GM21528 (cell line): ENCODE measurements around the gene PCNT.
"Not testable (repeated sequence)": the region's sequence is repeated elsewhere in the genome, so short reads cannot be mapped to it uniquely, and the experiment has no call there.

ENCODE experiments used
- ATAC-seq: cut with Tn5 transposase; IDR thresholded peaks from one replicate; pipeline ENCODE4 v1.9.1; 2021; ENCODE audit warnings: mild to moderate bottlenecking, moderate library complexity; ENCODE audit not compliant: unreplicated experiment, low FRiP score

PCNT gene

DNA sequence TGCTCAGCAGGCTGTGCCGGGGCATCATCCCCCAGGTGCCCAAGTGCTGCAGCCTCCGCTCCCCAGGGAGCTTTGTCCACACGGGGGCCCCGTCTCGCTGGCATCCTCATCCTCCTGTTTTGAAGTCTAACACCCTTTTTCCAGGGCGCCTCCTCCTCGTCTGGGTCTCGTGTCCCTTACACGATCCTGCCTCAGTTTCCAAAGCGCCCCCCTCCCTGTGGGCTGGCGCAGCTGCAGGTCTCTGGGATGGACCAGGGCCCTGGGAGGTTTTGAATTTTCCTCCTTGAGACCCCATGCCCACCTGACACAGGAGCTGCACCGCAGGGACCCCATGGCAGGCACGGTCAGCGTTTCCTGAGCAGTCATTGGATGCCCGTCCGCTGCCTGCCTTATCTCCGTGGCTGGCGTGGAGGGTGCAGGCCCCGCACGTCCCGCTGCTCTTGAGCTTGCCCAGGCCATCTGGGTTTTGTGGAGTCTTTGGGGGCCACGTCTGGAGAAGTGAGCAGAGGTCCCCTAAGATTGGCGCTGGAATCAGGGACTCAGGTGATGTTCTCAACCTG lies 97.3 kb downstream of the PCNT start:
- ATAC-seq = no peak

DNA sequence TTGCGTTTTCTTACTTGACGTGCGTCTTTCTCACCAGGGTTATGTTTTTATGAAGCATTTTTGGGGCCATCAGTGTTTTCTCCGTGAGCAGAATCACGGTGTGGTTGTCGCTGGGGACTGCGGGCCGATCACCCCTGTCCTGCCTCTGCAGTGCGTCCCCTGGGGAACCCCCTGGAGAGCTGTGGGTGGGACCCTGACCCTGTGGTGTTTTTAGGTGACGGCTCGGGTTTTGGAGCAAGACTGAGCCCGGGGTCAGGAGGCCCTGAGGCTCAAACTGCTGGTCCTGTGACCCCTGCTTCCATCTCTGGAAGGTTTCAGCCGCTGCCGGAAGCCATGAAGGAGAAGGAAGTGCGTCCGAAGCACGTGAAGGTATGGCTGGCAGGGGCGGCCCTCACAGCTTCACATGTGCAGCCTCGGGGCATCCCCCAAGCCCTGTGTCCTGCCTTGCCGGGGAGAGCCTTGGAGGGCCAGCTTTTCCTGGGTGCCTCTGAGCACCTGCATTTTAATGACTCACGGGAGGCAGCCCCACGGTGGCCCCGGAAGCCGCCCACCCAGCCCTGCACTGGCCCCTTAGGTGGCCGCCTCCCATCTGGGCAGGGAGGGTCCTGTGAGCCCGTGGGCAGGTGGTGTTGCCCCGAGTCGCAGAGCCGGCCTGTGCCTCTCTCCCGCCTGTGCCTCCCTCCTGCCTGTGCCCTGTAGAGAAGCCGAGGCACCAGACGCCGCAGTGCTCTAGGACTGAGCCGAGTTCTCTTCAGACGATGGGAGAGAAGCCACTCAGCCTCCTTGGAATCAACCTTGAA lies 98.0 kb downstream of the PCNT start:
- ATAC-seq = no peak

- no peak for ATAC-seq
These were observed 98.8 kb downstream of the PCNT start for GRCh38 chr21:46422636-46423241.

DNA sequence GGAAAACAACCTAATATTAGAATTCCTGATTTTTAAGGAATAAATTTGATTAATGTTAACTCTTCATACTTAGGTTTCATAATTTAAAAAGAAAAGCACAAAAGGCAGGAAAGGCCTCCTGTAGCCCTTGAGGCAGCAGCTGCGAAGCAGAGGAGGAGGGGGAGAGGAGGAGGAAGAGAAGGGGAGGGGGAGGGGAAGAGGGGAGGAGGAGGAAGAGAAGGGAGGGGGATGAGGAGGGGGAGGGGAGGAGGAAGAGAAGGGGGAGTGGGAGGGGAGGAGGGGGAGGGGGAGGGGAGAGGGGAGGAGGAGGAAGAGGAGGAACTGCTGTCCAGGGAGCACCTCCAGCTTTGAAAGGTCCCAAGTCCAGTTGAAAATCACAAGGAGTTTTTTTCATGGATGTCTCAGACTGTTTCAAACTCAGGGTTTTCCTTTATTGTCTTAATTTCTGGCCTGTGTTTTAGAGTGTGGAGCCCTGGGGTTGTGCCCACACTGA lies 99.6 kb downstream of the PCNT start:
- no peak for ATAC-seq

- ATAC-seq = no peak
These were observed 100.2 kb downstream of the PCNT start for GRCh38 chr21:46424039-46424591.

DNA sequence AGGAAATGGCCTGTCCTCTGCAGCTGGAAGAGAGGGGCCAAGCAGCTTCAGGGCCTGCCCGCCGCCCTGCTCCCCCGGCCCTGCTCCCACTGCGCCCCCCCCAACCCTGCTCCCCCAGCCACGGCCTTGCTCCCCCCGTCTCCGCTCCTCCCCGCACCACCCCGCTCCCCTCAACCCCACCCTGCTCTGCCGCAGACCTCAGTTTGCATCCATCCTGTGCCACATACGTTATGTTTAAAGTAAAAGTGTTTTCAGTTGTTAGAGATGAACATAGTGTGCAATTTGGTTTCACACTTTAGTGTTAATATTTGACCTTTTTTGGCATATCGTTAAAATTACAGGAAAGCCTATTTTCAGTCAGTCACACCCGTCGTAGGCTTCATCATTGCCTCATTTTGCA lies 100.7 kb downstream of the PCNT start:
- no peak for ATAC-seq

- ATAC-seq = no peak
These were observed 101.1 kb downstream of the PCNT start for GRCh38 chr21:46425041-46425440.

- ATAC-seq = no peak
These were observed 101.6 kb downstream of the PCNT start for GRCh38 chr21:46425571-46425970.

DNA sequence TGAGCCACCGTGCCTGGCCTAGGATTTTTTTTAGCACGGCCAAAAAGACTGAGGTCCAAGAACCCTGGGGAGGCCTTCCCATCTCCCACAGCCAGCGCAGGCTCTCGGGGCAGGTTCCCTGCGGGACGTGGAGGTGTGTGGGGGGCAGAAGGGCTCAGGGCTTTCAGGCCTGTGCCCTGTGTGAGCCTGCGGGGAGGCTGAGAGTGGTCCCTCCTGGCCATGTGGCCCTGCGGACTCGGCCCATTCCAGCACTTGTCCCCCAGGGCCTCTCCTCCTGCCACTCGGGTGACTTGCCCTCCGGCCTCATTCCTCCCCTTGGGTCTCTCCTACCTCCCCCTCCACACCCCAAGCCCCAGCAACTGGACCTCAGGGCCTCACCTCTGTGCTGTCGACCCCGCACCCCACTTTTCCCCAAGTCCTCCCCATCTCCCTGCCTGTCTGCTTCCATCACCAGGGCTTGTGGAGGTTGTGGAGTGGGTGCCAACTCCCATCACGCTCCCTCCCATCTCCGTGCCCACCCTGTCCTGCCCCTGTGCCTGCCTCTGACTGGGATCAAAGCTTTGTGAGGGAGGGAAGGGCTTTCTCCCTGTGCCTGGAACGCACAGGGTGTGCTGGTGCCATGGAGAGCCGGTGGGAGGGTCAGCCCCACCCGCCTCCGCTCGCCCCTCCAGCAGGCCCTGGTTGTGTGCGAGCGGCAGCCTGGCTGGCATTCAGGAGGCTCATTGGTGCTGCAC lies 102.5 kb downstream of the PCNT start:
- ATAC-seq = no peak

DNA sequence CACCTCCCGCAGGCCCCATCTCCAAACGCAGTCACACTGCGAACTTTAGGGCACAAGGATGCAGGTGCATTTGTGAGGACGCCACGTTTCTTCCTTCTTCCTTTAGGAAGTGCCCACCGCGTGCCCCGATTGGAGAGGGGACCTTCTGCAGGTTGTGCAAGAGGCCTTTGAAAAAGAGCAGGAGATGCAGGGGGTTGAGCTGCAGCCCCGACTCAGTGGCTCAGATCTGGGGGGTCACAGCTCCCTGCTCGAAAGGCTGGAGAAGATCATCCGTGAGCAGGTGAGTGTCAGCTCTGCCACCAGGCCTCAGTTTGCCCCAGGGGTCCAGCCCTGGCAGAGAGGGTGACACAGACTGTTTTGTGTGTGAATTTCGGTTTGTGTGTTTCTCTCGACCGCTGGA lies 103.6 kb downstream of the PCNT start:
- no peak for ATAC-seq

DNA sequence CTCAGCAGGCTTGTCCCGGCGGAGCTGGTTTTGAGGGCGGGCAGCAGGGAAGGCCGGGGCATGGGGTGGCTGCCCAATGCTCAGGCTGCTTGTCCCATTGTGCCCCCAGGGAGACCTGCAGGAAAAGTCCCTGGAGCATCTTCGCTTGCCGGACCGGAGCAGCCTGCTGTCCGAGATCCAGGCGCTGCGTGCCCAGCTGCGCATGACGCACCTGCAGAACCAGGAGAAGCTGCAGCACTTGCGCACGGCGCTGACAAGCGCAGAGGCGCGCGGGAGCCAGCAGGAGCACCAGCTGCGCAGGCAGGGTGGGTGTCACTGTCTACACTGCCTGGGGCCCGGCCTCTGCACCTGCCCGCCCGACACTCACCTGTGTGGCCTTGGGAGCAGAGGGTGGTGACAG lies 104.3 kb downstream of the PCNT start:
- no peak for ATAC-seq

DNA sequence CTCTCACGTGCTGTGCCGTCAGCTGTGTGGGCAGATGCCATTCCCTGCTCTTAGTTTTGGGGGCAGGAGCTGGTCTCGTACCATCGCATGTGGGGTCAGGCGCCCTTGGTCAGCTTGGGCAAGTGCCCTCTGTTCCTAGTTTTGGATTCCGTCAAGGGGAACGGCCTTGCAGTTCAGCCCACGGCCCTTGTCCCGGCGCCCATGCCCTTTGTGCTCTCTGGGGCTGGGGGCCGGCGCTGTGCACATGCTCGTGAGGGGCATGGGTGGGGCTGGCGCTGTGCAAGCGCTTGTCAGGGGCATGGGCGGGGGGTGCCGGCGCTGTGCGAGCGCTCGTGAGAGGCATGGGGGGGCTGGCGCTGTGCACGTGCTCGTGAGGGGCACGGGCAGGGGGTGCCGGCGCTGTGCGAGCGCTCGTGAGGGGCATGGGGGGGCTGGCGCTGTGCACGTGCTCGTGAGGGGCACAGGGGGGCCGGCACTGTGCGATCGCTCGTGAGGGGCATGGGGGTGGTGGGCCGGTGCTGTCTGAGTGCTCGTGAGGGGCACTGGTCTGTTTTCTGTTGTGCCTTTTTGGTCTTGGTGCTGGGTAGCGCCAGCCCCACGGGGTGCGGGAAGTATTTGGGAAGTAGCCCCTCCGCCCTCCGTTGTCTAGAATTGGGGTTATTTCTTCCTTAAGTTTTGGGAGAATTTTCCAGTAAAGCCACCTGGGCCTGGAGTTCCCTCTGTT lies 105.2 kb downstream of the PCNT start:
- no peak for ATAC-seq

- no peak for ATAC-seq
These were observed 106.1 kb downstream of the PCNT start for GRCh38 chr21:46429754-46430681.

DNA sequence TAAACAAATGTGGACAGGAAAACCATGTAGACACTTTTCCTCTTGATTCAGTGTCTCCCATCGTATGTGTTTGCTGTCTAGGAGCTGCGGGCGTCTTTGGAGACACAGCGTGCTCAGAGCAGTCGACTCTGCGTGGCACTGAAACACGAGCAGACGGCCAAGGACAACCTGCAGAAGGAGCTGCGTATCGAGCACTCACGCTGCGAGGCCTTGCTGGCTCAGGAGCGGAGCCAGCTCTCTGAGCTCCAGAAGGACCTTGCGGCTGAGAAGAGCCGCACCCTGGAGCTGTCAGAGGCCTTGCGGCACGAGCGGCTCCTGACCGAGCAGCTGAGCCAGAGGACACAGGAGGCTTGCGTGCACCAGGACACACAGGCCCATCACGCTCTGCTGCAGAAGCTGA lies 107.5 kb downstream of the PCNT start:
- ATAC-seq = no peak

DNA sequence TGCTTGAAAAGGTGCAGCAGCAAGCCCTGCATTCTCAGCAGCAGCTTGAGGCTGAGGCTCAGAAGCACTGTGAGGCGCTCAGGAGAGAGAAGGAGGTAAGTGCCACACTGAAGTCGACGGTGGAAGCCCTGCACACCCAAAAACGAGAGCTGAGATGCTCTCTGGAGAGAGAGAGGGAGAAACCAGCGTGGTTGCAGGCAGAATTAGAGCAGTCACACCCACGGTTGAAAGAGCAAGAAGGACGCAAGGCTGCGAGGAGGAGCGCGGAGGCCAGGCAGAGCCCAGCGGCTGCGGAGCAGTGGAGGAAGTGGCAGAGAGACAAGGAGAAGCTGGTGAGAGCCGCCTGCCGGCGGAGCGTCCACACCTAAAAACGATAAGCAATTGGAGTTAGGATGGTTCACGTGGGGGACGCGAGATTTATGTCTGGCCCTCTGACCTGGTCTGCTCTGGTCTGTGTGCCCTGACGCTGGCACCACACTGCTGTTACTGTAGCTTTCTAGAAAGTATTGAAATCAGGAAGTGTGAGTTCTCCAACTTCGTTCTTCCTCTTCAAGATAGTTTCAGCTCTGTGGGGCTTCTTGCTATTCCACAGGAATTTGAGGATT lies 108.0 kb downstream of the PCNT start:
- ATAC-seq = no peak

- not testable (repeated sequence) for ATAC-seq
These were observed 109.2 kb downstream of the PCNT start for GRCh38 chr21:46433116-46433515.

DNA sequence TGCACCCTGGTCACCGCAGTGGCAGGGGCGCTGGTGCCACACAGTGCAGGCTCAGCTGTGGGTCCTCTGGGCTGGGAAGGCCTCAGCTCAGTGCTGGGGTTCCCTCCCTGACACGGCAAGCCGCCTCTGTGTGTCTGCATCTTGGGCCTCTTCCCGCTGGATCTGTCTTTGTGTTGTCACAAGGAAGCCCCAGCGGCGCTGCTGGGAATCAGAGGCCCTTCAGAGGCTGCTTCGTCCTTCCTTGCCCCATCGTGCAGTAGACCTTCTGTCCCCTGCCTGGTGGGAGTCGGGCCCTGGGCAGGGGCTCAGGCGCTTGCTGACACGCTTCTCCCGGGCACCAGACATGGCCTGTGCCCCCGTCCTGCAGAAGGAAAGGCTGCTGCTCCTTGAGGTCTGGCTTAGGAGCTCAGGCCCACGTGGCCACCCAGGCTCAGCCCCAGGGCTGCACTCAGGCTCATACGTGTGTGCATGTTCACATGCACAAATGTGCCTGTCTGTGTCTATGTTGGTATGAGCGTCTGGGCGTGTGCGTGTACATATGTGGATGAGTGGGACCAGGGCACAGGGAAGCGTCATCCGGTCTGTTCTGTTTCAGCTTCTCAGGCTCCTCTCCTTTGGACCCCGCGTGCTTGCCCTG lies 110.5 kb downstream of the PCNT start:
- no peak for ATAC-seq

DNA sequence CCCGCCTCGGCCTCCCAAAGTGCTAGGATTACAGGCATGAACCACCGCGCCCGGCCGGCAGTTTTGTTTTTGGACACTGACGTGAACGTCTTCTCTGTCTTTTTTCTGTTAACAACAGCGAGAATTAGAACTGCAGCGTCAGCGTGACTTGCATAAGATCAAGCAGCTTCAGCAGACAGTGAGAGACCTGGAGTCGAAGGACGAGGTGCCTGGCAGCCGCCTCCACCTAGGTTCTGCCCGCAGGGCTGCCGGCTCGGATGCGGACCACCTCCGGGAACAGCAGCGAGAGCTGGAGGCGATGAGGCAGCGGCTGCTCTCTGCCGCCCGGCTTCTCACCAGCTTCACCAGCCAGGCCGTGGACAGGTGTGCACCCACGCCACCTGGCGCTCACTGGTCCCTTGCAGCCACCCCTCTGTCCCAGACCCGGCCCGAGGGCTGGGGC lies 111.9 kb downstream of the PCNT start:
- ATAC-seq = no peak
